ENCODE measurements around the gene PALLD. TPM values are rescaled to one million over a fixed set of nuclear protein-coding genes. Genes with fewer than 3 reads are reported as not detected.
A peak's percentile ranks its signal among the peaks of the same experiment; 100 is the strongest.
"Not testable (repeated sequence)": the region's sequence is repeated elsewhere in the genome, so short reads cannot be mapped to it uniquely, and the experiment has no call there.

Gene PALLD
- total and polyA plus RNA-seq, 2 of the 13 experiments (the other 11 are each of a cell fraction or from before 2014, with no cell fraction given), result 0.50 to 1.5 TPM

- H3K4me1 ChIP-seq (ENCODE audit: insufficient read depth, low read length), result no peaks in the 10 kb centered on the region
- BruUV-seq (replicated peaks), result no TSS peak
- POLR2A ChIA-PET, result no interaction called here
Measured at GRCh38 chr4:168805341-168805740, 308.5 kb downstream of the PALLD start.

GRCh38 chr4:168806247-168806646, 309.4 kb downstream of the PALLD start:
- in situ Hi-C loops (cut with HindIII; ENCODE audit: extremely low pct_ligation_motif_present, low pct_unique_long_range_greater_than_20kb); POLR2A ChIA-PET; H3K9ac ChIP-seq (ENCODE audit: insufficient read depth, low read depth, low read length); ATAC-seq; H3K9me3 ChIP-seq (ENCODE audit: low read length); H4K20me1 ChIP-seq (ENCODE audit: insufficient read depth, low read length); H3K36me3 ChIP-seq (replicated peaks in 1 of 2; ENCODE audit: control insufficient read depth in 1 of 2, insufficient read depth in 2 of 2, low read length in 2 of 2); H3K4me3 ChIP-seq (replicated peaks in 1 of 3; ENCODE audit: insufficient read depth in 1 of 3, low read depth in 2 of 3, low read length in 3 of 3); H3K79me2 ChIP-seq (ENCODE audit: insufficient read depth, low read length); CTCF ChIA-PET (ENCODE audit: low intra/inter-chr PET ratio, low total read pairs); FAIRE-seq; DNase-seq (ENCODE audit: low spot score); H3K4me1 ChIP-seq (ENCODE audit: insufficient read depth, low read length); H3K4me2 ChIP-seq (ENCODE audit: low read depth, low read length); intact Hi-C loops (cut with micrococcal nuclease; ENCODE audit: unreplicated experiment); H3K27ac ChIP-seq (ENCODE audit: extremely low read length, insufficient read depth, low read length); BruUV-seq (replicated peaks); H3K27me3 ChIP-seq (ENCODE audit: control insufficient read depth in 1 of 2, insufficient read depth in 2 of 2, low read length in 2 of 2); H2AFZ ChIP-seq (ENCODE audit: low read length): not testable (repeated sequence)
- 53% methylated on average over 4 of the region's 4 CpGs for WGBS (ENCODE audit: low lambda C conversion rate)

More at GRCh38 chr4:168805341-168805740, 308.5 kb downstream of the PALLD start:
- H3K4me3 ChIP-seq (replicated peaks in 1 of 3; ENCODE audit: insufficient read depth in 1 of 3, low read depth in 2 of 3, low read length in 3 of 3), result no peak overlapping the region
- H3K27me3 ChIP-seq (ENCODE audit: control insufficient read depth in 1 of 2, insufficient read depth in 2 of 2, low read length in 2 of 2), result no peaks in the 10 kb centered on the region
- H3K36me3 ChIP-seq (replicated peaks in 1 of 2; ENCODE audit: control insufficient read depth in 1 of 2, insufficient read depth in 2 of 2, low read length in 2 of 2), result no peaks in the 10 kb centered on the region
- no peaks in the 10 kb centered on the region for H4K20me1 ChIP-seq (ENCODE audit: insufficient read depth, low read length)
- no peak overlapping the region for H3K9ac ChIP-seq (ENCODE audit: insufficient read depth, low read depth, low read length)
- no peak overlapping the region for H2AFZ ChIP-seq (ENCODE audit: low read length)
- in situ Hi-C loops (cut with HindIII; ENCODE audit: extremely low pct_ligation_motif_present, low pct_unique_long_range_greater_than_20kb) (no loop called here), intact Hi-C loops (cut with micrococcal nuclease; ENCODE audit: unreplicated experiment) (no loop called here)
- WGBS (ENCODE audit: low lambda C conversion rate), result 4% methylated on average over 5 of the region's 5 CpGs
- DNase-seq (ENCODE audit: low spot score) (no peak), FAIRE-seq (no peak), ATAC-seq (no peak)
- H3K4me2 ChIP-seq (ENCODE audit: low read depth, low read length), result no peak overlapping the region
- no peaks in the 10 kb centered on the region for H3K9me3 ChIP-seq (ENCODE audit: low read length)
- CTCF ChIA-PET (ENCODE audit: low intra/inter-chr PET ratio, low total read pairs), result no interaction called here
- 0 out of 2 replicates have a peak, but pooled peaks have one; percentile 1 for TF ChIP-seq CEBPB (IDR thresholded peaks at IDR 0.05; ENCODE audit: borderline replicate concordance, low read depth, low read length)
- TF ChIP-seq ZBTB1 (CRISPR knock-in tag; IDR thresholded peaks at IDR 0.05; ENCODE audit: borderline replicate concordance), result no peak
- H3K27ac ChIP-seq (ENCODE audit: extremely low read length, insufficient read depth, low read length), result no peak overlapping the region
- H3K79me2 ChIP-seq (ENCODE audit: insufficient read depth, low read length), result no peaks in the 10 kb centered on the region

- no peaks in the 10 kb centered on the region for H3K36me3 ChIP-seq (replicated peaks in 1 of 2; ENCODE audit: control insufficient read depth in 1 of 2, insufficient read depth in 2 of 2, low read length in 2 of 2)
- no peaks in the 10 kb centered on the region for H3K9me3 ChIP-seq (ENCODE audit: low read length)
- ATAC-seq (no peak), FAIRE-seq (no peak), DNase-seq (ENCODE audit: low spot score) (no peak)
- intact Hi-C loops (cut with micrococcal nuclease; ENCODE audit: unreplicated experiment), result no loop called here
- H2AFZ ChIP-seq (ENCODE audit: low read length), result no peak overlapping the region
- no peaks in the 10 kb centered on the region for H4K20me1 ChIP-seq (ENCODE audit: insufficient read depth, low read length)
- no peaks in the 10 kb centered on the region for H3K4me1 ChIP-seq (ENCODE audit: insufficient read depth, low read length)
- H3K27ac ChIP-seq (ENCODE audit: extremely low read length, insufficient read depth, low read length), result no peak overlapping the region
- 18% methylated on average over 2 of the region's 3 CpGs for WGBS (ENCODE audit: low lambda C conversion rate)
- no peak overlapping the region for H3K9ac ChIP-seq (ENCODE audit: insufficient read depth, low read depth, low read length)
- ChIA-PET POLR2A (no interaction called here), CTCF (ENCODE audit: low intra/inter-chr PET ratio, low total read pairs) (no interaction called here)
- in situ Hi-C loops (cut with HindIII; ENCODE audit: extremely low pct_ligation_motif_present, low pct_unique_long_range_greater_than_20kb), result no loop called here
- peaks cover 0 to 8% of the 10 kb centered on the region in 2 experiments; a peak in 1 of 5 replicates for H3K27me3 ChIP-seq (ENCODE audit: control insufficient read depth in 1 of 2, insufficient read depth in 2 of 2, low read length in 2 of 2)
- H3K4me2 ChIP-seq (ENCODE audit: low read depth, low read length), result no peak overlapping the region
- no peaks in the 10 kb centered on the region for H3K79me2 ChIP-seq (ENCODE audit: insufficient read depth, low read length)
- no peak overlapping the region for H3K4me3 ChIP-seq (replicated peaks in 1 of 3; ENCODE audit: insufficient read depth in 1 of 3, low read depth in 2 of 3, low read length in 3 of 3)
- BruUV-seq (replicated peaks), result no TSS peak
- TF ChIP-seq ARID5B (CRISPR knock-in tag; IDR thresholded peaks at IDR 0.05), result no peak
- TF ChIP-seq SRSF1 (optimal IDR thresholded peaks at IDR 0.05; ENCODE audit: low read depth, low read length), result no peak
- TF ChIP-seq SMARCC2 (IDR thresholded peaks at IDR 0.05), result no peak
- no peak for TF ChIP-seq PRDM4 (CRISPR knock-in tag; IDR thresholded peaks at IDR 0.05; ENCODE audit: borderline replicate concordance)
Measured at GRCh38 chr4:168811207-168811606, 314.4 kb downstream of the PALLD start.
